Measurements from ENCODE around the gene ADGRL3. TPM values are rescaled to one million over a fixed set of nuclear protein-coding genes. Genes with fewer than 3 reads are reported as not detected.

Gene ADGRL3
- total RNA-seq, 2 donors from 2014 or later: not detected

GRCh38 chr4:61254406-61254805, 54.3 kb downstream of the ADGRL3 start:
- no peaks in the 10 kb centered on the region for H3K36me3 Mint-ChIP-seq (ENCODE audit: insufficient read depth in 2 of 2)
- H3K27ac Mint-ChIP-seq: no peak overlapping the region
- ATAC-seq (replicated peaks in 1 of 2): no peak
- H3K4me3 Mint-ChIP-seq: no peak overlapping the region
- DNase-seq: no peak
- H3K9me3 Mint-ChIP-seq: peaks cover 3 to 7% of the 10 kb centered on the region in 2 donors
- no peaks in the 10 kb centered on the region for H3K4me1 Mint-ChIP-seq (ENCODE audit: low read depth)
- no peaks in the 10 kb centered on the region for H3K27me3 Mint-ChIP-seq (ENCODE audit: low read depth)

GRCh38 chr4:61273233-61273632, 73.1 kb downstream of the ADGRL3 start:
- Mint-ChIP-seq H3K9me3 (peaks cover 0 to 3% of the 10 kb centered on the region in 2 donors), H3K4me1 (ENCODE audit: low read depth) (no peaks in the 10 kb centered on the region), H3K36me3 (ENCODE audit: insufficient read depth in 2 of 2) (no peaks in the 10 kb centered on the region), H3K4me3 (no peak overlapping the region), H3K27ac (no peak overlapping the region), H3K27me3 (ENCODE audit: low read depth) (no peaks in the 10 kb centered on the region)
- ATAC-seq (replicated peaks in 1 of 2) (no peak), DNase-seq (no peak)

DNA sequence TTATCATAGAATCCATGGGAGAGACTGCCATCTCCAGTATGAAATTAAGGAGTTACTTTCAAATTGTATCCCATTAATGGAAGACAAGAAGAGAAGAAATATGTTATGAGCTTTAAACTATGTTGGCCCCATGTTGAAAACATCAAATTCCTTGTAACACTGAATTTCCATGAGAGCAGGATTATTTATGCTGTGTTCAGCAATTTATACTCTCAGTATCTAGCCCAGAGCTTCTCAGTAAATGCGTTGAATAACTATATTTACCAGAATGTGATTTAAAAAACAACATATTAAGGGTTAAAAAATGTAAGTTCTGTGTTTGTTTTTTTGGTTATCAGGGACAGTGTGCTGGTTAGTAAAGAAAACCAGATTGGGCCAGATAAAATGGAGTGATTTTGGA, 74.2 kb downstream of the ADGRL3 start:
- ATAC-seq (replicated peaks in 1 of 2) (no peak), DNase-seq (no peak)
- Mint-ChIP-seq H3K4me1 (ENCODE audit: low read depth) (no peaks in the 10 kb centered on the region), H3K9me3 (peaks cover 0 to 3% of the 10 kb centered on the region in 2 donors), H3K27ac (no peak overlapping the region), H3K27me3 (ENCODE audit: low read depth) (no peaks in the 10 kb centered on the region), H3K4me3 (no peak overlapping the region), H3K36me3 (ENCODE audit: insufficient read depth in 2 of 2) (no peaks in the 10 kb centered on the region)

DNA sequence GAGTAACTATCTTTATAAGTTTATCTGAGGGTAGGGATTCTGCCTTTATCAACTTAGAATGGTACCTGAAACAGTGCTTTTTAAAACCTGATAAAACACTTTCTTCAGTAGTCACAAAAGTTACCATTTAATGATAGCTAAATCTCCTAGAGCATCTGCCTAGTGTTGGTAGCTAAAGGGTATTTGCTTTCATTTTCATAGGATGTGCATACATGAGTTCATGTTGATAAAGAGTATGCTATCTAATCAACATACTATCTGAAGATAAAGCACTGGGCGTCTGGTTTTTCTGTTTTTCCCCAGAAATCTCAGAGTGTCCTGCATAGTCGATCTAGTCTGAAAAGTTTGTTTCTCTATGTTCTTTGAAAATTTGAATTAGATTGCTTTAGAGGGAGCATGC, 75.1 kb downstream of the ADGRL3 start:
- no peak overlapping the region for H3K27ac Mint-ChIP-seq
- ATAC-seq (replicated peaks in 1 of 2): no peak
- no peaks in the 10 kb centered on the region for H3K36me3 Mint-ChIP-seq (ENCODE audit: insufficient read depth in 2 of 2)
- DNase-seq: no peak
- H3K9me3 Mint-ChIP-seq: peaks cover 0 to 3% of the 10 kb centered on the region in 2 donors
- no peaks in the 10 kb centered on the region for H3K27me3 Mint-ChIP-seq (ENCODE audit: low read depth)
- no peaks in the 10 kb centered on the region for H3K4me1 Mint-ChIP-seq (ENCODE audit: low read depth)
- H3K4me3 Mint-ChIP-seq: no peak overlapping the region

DNA sequence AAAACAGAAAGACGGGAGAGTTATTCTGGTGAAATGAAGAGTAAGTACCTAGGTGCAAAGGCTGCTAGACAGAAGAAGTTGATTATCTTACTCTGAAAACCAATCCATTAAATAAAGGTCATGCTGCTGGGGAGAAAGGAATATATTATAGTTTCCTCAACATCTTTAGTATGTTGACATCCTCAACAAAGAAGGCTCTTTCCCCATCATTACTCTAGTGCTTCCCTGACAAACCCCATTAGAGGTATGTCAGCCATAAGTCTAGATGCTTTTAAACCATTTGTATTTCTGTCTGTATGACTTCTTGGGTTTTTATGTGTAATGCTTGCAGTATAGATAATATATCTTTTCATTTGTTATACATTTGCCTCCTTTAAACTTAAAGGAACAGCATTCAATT, 75.9 kb downstream of the ADGRL3 start:
- no peaks in the 10 kb centered on the region for H3K27me3 Mint-ChIP-seq (ENCODE audit: low read depth)
- H3K4me1 Mint-ChIP-seq (ENCODE audit: low read depth): no peaks in the 10 kb centered on the region
- DNase-seq: no peak
- no peaks in the 10 kb centered on the region for H3K36me3 Mint-ChIP-seq (ENCODE audit: insufficient read depth in 2 of 2)
- no peak overlapping the region for H3K27ac Mint-ChIP-seq
- H3K4me3 Mint-ChIP-seq: no peak overlapping the region
- no peak for ATAC-seq (replicated peaks in 1 of 2)
- peaks cover 0 to 3% of the 10 kb centered on the region in 2 donors for H3K9me3 Mint-ChIP-seq

- H3K36me3 Mint-ChIP-seq (ENCODE audit: insufficient read depth in 2 of 2): no peaks in the 10 kb centered on the region
- H3K27me3 Mint-ChIP-seq (ENCODE audit: low read depth): no peaks in the 10 kb centered on the region
- no peaks in the 10 kb centered on the region for H3K4me1 Mint-ChIP-seq (ENCODE audit: low read depth)
- ATAC-seq (replicated peaks in 1 of 2) (no peak), DNase-seq (no peak)
- no peaks in the 10 kb centered on the region for H3K9me3 Mint-ChIP-seq
- H3K27ac Mint-ChIP-seq: no peak overlapping the region
- H3K4me3 Mint-ChIP-seq: no peak overlapping the region
Measured at GRCh38 chr4:61277785-61278760, 77.9 kb downstream of the ADGRL3 start.

DNA sequence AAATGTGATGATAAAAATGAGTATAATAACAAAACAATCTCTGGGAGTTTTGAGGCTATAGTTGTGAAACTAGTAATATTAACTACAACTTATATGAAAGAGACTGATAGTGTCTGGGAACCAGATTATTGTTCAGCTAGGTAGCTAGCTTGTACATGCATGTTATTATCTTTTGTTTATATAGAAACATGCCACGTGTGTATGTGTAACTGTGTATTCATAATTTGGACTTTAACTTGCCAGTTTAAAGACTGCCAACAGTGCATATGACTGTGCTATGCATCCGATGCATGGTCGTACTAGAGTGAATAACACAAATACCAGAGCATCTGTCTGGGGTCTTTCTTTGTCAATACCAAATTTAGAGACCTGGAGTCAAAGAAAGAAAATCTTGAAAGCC, 92.2 kb downstream of the ADGRL3 start:
- Mint-ChIP-seq H3K4me1 (ENCODE audit: low read depth) (no peaks in the 10 kb centered on the region), H3K27ac (no peak overlapping the region), H3K9me3 (no peaks in the 10 kb centered on the region), H3K4me3 (no peak overlapping the region), H3K27me3 (ENCODE audit: low read depth) (no peaks in the 10 kb centered on the region), H3K36me3 (ENCODE audit: insufficient read depth in 2 of 2) (no peaks in the 10 kb centered on the region)
- no peak for DNase-seq
- ATAC-seq (replicated peaks in 1 of 2): no peak

- ATAC-seq (replicated peaks in 1 of 2) (no peak), DNase-seq (no peak)
- Mint-ChIP-seq H3K9me3 (no peaks in the 10 kb centered on the region), H3K27me3 (ENCODE audit: low read depth) (no peaks in the 10 kb centered on the region), H3K36me3 (ENCODE audit: insufficient read depth in 2 of 2) (no peaks in the 10 kb centered on the region), H3K27ac (no peak overlapping the region), H3K4me3 (no peak overlapping the region), H3K4me1 (ENCODE audit: low read depth) (no peaks in the 10 kb centered on the region)
Measured at GRCh38 chr4:61293707-61294400, 93.7 kb downstream of the ADGRL3 start.

DNA sequence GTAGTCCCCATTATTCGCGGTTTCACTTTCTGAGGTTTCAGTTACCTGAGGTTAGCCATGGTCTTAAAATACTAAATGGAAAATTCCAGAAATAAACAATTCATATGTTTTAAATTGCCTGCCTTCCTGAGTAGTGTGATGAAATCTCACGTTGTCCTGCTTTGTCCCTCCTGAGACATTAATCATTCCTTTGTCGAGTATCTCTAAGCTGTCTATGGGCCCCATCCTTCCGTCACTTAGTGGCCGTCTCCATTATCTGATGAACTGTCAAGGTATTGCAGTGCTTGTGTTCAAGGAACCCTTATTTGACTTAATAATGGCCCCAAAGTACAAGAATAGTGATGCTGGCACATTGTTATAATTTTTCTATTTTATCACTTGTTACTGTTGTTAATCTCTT, 94.8 kb downstream of the ADGRL3 start:
- H3K4me1 Mint-ChIP-seq (ENCODE audit: low read depth): no peaks in the 10 kb centered on the region
- ATAC-seq (replicated peaks in 1 of 2) (no peak), DNase-seq (no peak)
- no peaks in the 10 kb centered on the region for H3K36me3 Mint-ChIP-seq (ENCODE audit: insufficient read depth in 2 of 2)
- H3K27ac Mint-ChIP-seq: no peak overlapping the region
- H3K27me3 Mint-ChIP-seq (ENCODE audit: low read depth): no peaks in the 10 kb centered on the region
- H3K9me3 Mint-ChIP-seq: no peaks in the 10 kb centered on the region
- H3K4me3 Mint-ChIP-seq: no peak overlapping the region

- no peaks in the 10 kb centered on the region for H3K36me3 Mint-ChIP-seq (ENCODE audit: insufficient read depth in 2 of 2)
- DNase-seq (no peak), ATAC-seq (replicated peaks in 1 of 2) (no peak)
- H3K27ac Mint-ChIP-seq: no peak overlapping the region
- peaks cover 0 to 2% of the 10 kb centered on the region in 2 donors for H3K9me3 Mint-ChIP-seq
- no peak overlapping the region for H3K4me3 Mint-ChIP-seq
- H3K4me1 Mint-ChIP-seq (ENCODE audit: low read depth): no peaks in the 10 kb centered on the region
- no peaks in the 10 kb centered on the region for H3K27me3 Mint-ChIP-seq (ENCODE audit: low read depth)
Measured at GRCh38 chr4:61296144-61296543, 96.0 kb downstream of the ADGRL3 start.

DNA sequence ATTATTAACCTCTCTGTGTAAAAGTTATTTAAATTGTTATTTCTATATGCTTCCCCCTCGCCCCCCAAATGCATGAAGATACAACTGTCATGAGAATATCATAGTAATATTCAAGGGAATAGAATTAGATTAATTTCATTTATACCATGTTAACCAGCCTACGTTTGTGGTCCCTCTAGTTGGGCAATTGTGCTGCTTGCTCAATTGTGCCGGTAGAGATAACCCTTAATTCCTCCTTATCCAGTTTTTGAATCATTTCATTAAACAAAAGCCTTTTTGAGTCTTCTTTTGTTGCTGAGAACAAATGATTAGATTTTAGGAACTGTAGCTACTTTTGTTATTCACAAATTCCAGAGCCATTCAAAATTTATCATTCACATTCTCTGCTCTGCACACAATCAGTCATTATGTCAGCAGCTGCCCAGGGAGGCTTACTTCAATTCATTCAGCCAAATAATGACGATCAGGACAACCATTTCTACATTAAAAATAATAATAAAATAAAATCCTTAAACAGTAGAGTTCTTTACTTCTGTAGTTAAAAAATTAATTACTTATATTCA, 98.1 kb downstream of the ADGRL3 start:
- DNase-seq: no peak
- Mint-ChIP-seq H3K4me1 (ENCODE audit: low read depth) (no peaks in the 10 kb centered on the region), H3K4me3 (no peak overlapping the region), H3K27me3 (ENCODE audit: low read depth) (no peaks in the 10 kb centered on the region), H3K9me3 (peaks cover 0 to 5% of the 10 kb centered on the region in 2 donors), H3K36me3 (ENCODE audit: insufficient read depth in 2 of 2) (no peaks in the 10 kb centered on the region), H3K27ac (no peak overlapping the region)
- ATAC-seq (replicated peaks in 1 of 2): no peak

- DNase-seq: no peak
- H3K4me1 Mint-ChIP-seq (ENCODE audit: low read depth): no peaks in the 10 kb centered on the region
- H3K4me3 Mint-ChIP-seq: no peak overlapping the region
- no peak for ATAC-seq (replicated peaks in 1 of 2)
- no peaks in the 10 kb centered on the region for H3K36me3 Mint-ChIP-seq (ENCODE audit: insufficient read depth in 2 of 2)
- no peaks in the 10 kb centered on the region for H3K27me3 Mint-ChIP-seq (ENCODE audit: low read depth)
- H3K9me3 Mint-ChIP-seq: peaks cover 0 to 5% of the 10 kb centered on the region in 2 donors
- H3K27ac Mint-ChIP-seq: no peak overlapping the region
Measured at GRCh38 chr4:61299316-61299715, 99.2 kb downstream of the ADGRL3 start.

- no peaks in the 10 kb centered on the region for H3K4me1 Mint-ChIP-seq (ENCODE audit: low read depth)
- H3K4me3 Mint-ChIP-seq: no peak overlapping the region
- DNase-seq: no peak
- H3K9me3 Mint-ChIP-seq: peaks cover 4 to 6% of the 10 kb centered on the region in 2 donors
- no peak overlapping the region for H3K27ac Mint-ChIP-seq
- no peaks in the 10 kb centered on the region for H3K36me3 Mint-ChIP-seq (ENCODE audit: insufficient read depth in 2 of 2)
- H3K27me3 Mint-ChIP-seq (ENCODE audit: low read depth): no peaks in the 10 kb centered on the region
- no peak for ATAC-seq (replicated peaks in 1 of 2)
Measured at GRCh38 chr4:61300266-61300844, 100.2 kb downstream of the ADGRL3 start.
